ENCODE results near the gene LHFPL3.

GRCh38 chr7:104652434-104652833, 324.0 kb downstream of the LHFPL3 start:
- no peak for TF ChIP-seq POLR2A (IDR thresholded peaks at IDR 0.05)
- TF ChIP-seq, protein P1, sequence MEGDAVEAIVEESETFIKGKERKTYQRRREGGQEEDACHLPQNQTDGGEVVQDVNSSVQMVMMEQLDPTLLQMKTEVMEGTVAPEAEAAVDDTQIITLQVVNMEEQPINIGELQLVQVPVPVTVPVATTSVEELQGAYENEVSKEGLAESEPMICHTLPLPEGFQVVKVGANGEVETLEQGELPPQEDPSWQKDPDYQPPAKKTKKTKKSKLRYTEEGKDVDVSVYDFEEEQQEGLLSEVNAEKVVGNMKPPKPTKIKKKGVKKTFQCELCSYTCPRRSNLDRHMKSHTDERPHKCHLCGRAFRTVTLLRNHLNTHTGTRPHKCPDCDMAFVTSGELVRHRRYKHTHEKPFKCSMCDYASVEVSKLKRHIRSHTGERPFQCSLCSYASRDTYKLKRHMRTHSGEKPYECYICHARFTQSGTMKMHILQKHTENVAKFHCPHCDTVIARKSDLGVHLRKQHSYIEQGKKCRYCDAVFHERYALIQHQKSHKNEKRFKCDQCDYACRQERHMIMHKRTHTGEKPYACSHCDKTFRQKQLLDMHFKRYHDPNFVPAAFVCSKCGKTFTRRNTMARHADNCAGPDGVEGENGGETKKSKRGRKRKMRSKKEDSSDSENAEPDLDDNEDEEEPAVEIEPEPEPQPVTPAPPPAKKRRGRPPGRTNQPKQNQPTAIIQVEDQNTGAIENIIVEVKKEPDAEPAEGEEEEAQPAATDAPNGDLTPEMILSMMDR (IDR thresholded peaks at IDR 0.05 in 4 of 5, conservative IDR thresholded peaks at IDR 0.05 in 1 of 5): no peak
